GM23248 (cell line): Measurements from ENCODE around the gene CAB39. TPM values are rescaled to one million over a fixed set of nuclear protein-coding genes. Genes with fewer than 3 reads are reported as not detected.

ENCODE experiments used
- DNase-seq: peaks from one replicate; pipeline ENCODE4 v3.0.0-alpha.2; 2015
- H2AFZ ChIP-seq: fragments of 200-600 bp; sonication (generic); 2 replicates; pipeline ENCODE4 v1.6.1; 2016; ENCODE audit warnings: antibody characterized with exemption
- H3F3A ChIP-seq: fragments of 200-600 bp; sonication (generic); 2 replicates; pipeline ENCODE4 v1.6.1; 2016; ENCODE audit warnings: mild to moderate bottlenecking, antibody characterized with exemption, mixed run types; ENCODE audit not compliant: insufficient read depth
- H3K27ac ChIP-seq: fragments of 200-600 bp; sonication (generic); 2 replicates; pipeline ENCODE4 v1.5.1; 2016; ENCODE audit warnings: mild to moderate bottlenecking
- H3K27me3 ChIP-seq: fragments of 200-600 bp; sonication (generic); replicated peaks from 2 replicates; pipeline ENCODE4 v1.6.1; 2016; ENCODE audit warnings: mild to moderate bottlenecking; ENCODE audit not compliant: insufficient read depth
- H3K36me3 ChIP-seq: fragments of 200-600 bp; sonication (generic); 2 replicates; pipeline ENCODE4 v1.6.1; 2016; ENCODE audit warnings: low read depth, mild to moderate bottlenecking
- H3K4me1 ChIP-seq: fragments of 200-600 bp; sonication (generic); 2 replicates; pipeline ENCODE4 v1.6.1; 2016; ENCODE audit warnings: mild to moderate bottlenecking; ENCODE audit not compliant: insufficient read depth
- H3K4me2 ChIP-seq: fragments of 200-600 bp; sonication (generic); one replicate; pipeline ENCODE4 v1.6.1; 2016; ENCODE audit warnings: mild to moderate bottlenecking; ENCODE audit not compliant: unreplicated experiment
- H3K4me3 ChIP-seq: fragments of 200-600 bp; sonication (generic); 2 replicates; pipeline ENCODE4 v1.5.1; 2016; ENCODE audit warnings: mild to moderate bottlenecking
- H3K79me2 ChIP-seq: fragments of 200-600 bp; sonication (generic); 2 replicates; pipeline ENCODE4 v1.6.1; 2016; ENCODE audit warnings: mild to moderate bottlenecking; ENCODE audit not compliant: insufficient read depth
- H3K9ac ChIP-seq: fragments of 200-600 bp; sonication (generic); 2 replicates; pipeline ENCODE4 v1.6.1; 2016; ENCODE audit warnings: mild to moderate bottlenecking
- H3K9me2 ChIP-seq: fragments of 200-600 bp; sonication (generic); 2 replicates; pipeline ENCODE4 v1.6.1; 2016; ENCODE audit warnings: mixed run types, mild to moderate bottlenecking, moderate library complexity; ENCODE audit not compliant: insufficient read depth
- H3K9me3 ChIP-seq: fragments of 200-600 bp; sonication (generic); one replicate; pipeline ENCODE4 v1.6.1; 2017; ENCODE audit warnings: low read depth
- H4K20me1 ChIP-seq: fragments of 200-600 bp; sonication (generic); 2 replicates; pipeline ENCODE4 v1.6.0; 2016; ENCODE audit not compliant: insufficient read depth
- EZH2 ChIP-seq: fragments of 200-600 bp; sonication (generic); IDR thresholded peaks from 2 replicates; pipeline ENCODE4 v1.6.1; 2018; ENCODE audit warnings: antibody characterized with exemption, mild to moderate bottlenecking; ENCODE audit not compliant: insufficient read depth, poor library complexity, severe bottlenecking
- EZH2phosphoT487 ChIP-seq: fragments of 200-600 bp; sonication (generic); IDR thresholded peaks from 2 replicates; pipeline ENCODE4 v1.6.1; 2018; ENCODE audit warnings: antibody characterized with exemption, moderate library complexity, mild to moderate bottlenecking, low read depth; ENCODE audit not compliant: insufficient read depth
- WGBS, 2 experiments: methylation state at CpG; one replicate each; pipeline ENCODE4 v1.1.6; 2015 to 2017; ENCODE audit warnings: low lambda C conversion rate in 2 of 2, low coverage in 1 of 2; ENCODE audit errors: missing lambda C conversion rate in 2 of 2; 5-methylcytosine and 5-hydroxymethylcytosine counted together
- in situ Hi-C: fragments of 300-500 bp; cut with MboI; formaldehyde crosslinking; loops from 2 replicates; pipeline ENCODE4 v1.15.0; 2020
- polyA plus RNA-seq: library from polyadenylated mRNA; unstranded; fragments of >200 nt; fragmentation: Nextera tagmentation; extraction: Ambion mirVana; gene quantifications from 2 replicates; pipeline ENCODE4 v1.2.1, GENCODE V29; 2016
- total RNA-seq: library from RNA; depleted of rRNA; stranded (reverse); fragments of >200 nt; shearing (Covaris generic); gene quantifications from 2 replicates; pipeline ENCODE4 v1.2.3, GENCODE V29; 2014

The CAB39 gene
- total and polyA plus RNA-seq, 2 experiments from 2014 or later: 22.7 to 52.1 TPM

GRCh38 chr2:230866756-230867523 is 154.3 kb downstream of the CAB39 start:
- Histone ChIP-seq H3K27me3 (peaks cover 22% of the 10 kb centered on the region), H2AFZ (no peak overlapping the region), H3K4me3 (no peak overlapping the region), H3K4me1 (no peaks in the 10 kb centered on the region), H3K9me2 (no peaks in the 10 kb centered on the region), H3K9me3 (no peaks in the 10 kb centered on the region), H3K4me2 (no peak overlapping the region), H4K20me1 (no peaks in the 10 kb centered on the region), H3K79me2 (no peaks in the 10 kb centered on the region), H3K27ac (no peak overlapping the region), H3K36me3 (no peaks in the 10 kb centered on the region), H3F3A (0 out of 2 replicates have a peak, but pooled peaks cover 9% of the 10 kb centered on the region), H3K9ac (no peak overlapping the region)
- TF ChIP-seq EZH2 (no peak), EZH2phosphoT487 (no peak)
- in situ Hi-C loops: no loop called here
- WGBS, 2 experiments: 45 to 46% methylated on average over 13 of the region's 13 CpGs
- peak; percentile 41 for DNase-seq

- no peaks in the 10 kb centered on the region for H3K9me3 ChIP-seq
- H3K9me2 ChIP-seq: no peaks in the 10 kb centered on the region
- H3K27me3 ChIP-seq: peaks cover 9% of the 10 kb centered on the region; the same call in 1 of the 2 replicates
- no peak overlapping the region for H3K27ac ChIP-seq
- H3K36me3 ChIP-seq: no peaks in the 10 kb centered on the region
- no peak overlapping the region for H2AFZ ChIP-seq
- H3K4me3 ChIP-seq: no peak overlapping the region
- no peak for TF ChIP-seq EZH2phosphoT487
- TF ChIP-seq EZH2: no peak
- 79 to 81% methylated on average over 15 of the region's 15 CpGs for WGBS, 2 experiments
- no peaks in the 10 kb centered on the region for H3K79me2 ChIP-seq
- no peaks in the 10 kb centered on the region for H3K4me1 ChIP-seq
- 0 out of 2 replicates have a peak, but pooled peaks cover 9% of the 10 kb centered on the region for H3F3A ChIP-seq
- H3K9ac ChIP-seq: no peak overlapping the region
- DNase-seq: no peak
- H3K4me2 ChIP-seq: no peak overlapping the region
- no peaks in the 10 kb centered on the region for H4K20me1 ChIP-seq
- in situ Hi-C loops: no loop called here
Observed at GRCh38 chr2:230868161-230868946, 155.7 kb downstream of the CAB39 start.

DNA sequence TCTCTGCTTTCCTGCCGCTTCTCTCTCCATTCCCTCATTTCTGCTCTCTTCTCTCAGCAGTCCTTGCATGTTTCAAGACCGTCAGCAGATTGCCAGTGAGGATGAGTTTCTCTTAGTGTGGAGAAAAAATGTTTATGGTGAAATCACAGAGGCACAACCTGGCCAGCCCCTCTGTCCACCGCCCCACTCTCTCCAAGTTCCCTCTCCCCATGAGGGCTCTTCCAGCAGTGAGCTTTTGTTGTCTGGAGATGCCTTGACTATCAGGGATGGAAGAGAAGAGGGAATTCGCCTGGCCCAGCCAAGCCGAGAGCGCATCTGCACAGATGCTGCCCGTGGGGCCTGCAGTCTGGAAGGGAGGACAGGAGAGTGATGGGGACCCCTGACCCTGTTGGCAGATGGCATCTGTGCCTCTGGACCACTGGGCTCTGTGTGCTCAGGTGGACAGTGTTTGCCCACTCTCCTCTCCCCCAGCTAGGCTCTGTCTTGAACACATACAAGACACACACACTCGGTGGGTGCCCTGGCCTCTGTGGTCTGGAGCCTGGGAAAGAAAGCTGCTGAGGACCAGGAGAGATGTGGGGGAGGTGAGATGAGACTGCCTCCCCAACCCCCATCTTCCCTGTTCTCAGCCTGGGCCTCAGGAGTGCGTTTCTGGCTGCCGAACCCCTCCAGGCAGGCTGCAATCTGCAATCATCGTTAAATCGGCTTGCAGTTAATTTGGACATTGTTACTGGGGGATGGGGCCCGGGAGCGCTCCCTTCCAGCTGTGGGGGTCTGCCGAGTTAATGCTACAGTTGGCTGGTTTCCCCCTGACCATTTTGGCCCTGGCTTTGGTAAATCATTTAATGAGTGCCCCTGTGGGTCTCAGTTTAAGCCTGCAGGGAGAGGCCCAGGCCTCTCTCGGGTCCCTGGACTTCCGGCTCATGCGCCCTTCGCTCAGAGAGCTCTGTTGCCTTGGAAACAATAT is 156.6 kb downstream of the CAB39 start:
- no peaks in the 10 kb centered on the region for H3K79me2 ChIP-seq

More for the DNA sequence above, 156.6 kb downstream of the CAB39 start:
- Histone ChIP-seq H3K4me3 (no peak overlapping the region), H3F3A (0 out of 2 replicates have a peak, but pooled peaks cover 9% of the 10 kb centered on the region), H3K27ac (no peak overlapping the region), H3K4me2 (no peak overlapping the region), H3K36me3 (no peaks in the 10 kb centered on the region), H3K9ac (no peak overlapping the region), H2AFZ (no peak overlapping the region), H3K27me3 (peaks cover 2% of the 10 kb centered on the region; the same call in 1 of the 2 replicates), H4K20me1 (no peaks in the 10 kb centered on the region), H3K9me3 (no peaks in the 10 kb centered on the region), H3K9me2 (no peaks in the 10 kb centered on the region), H3K4me1 (no peaks in the 10 kb centered on the region)
- TF ChIP-seq EZH2phosphoT487 (no peak), EZH2 (no peak)
- DNase-seq: no peak
- 83 to 84% methylated on average over 19 of the region's 19 CpGs for WGBS, 2 experiments
- in situ Hi-C loops: no loop called here
